ENCODE results near the gene SHISA9. TPM values are rescaled to one million over a fixed set of nuclear protein-coding genes. Genes with fewer than 3 reads are reported as not detected.

The SHISA9 gene
- total and polyA plus RNA-seq, 2 of the 4 experiments (the other 2 are of a cell fraction): under 0.01 TPM; not detected in 1

- Histone ChIP-seq H4K91ac (ENCODE audit: insufficient read depth, low read depth, low read length) (no peak overlapping the region), H3K36me3 (ENCODE audit: control insufficient read depth, insufficient read depth, low read length) (no peaks in the 10 kb centered on the region), H2AFZ (replicated peaks; ENCODE audit: low read length, poor library complexity) (no peak overlapping the region), H3K4me1 (ENCODE audit: control insufficient read depth, insufficient read depth, low read length) (no peaks in the 10 kb centered on the region), H4K8ac (ENCODE audit: low read depth in 2 of 2, low read length in 2 of 2) (no peak overlapping the region), H3K4ac (ENCODE audit: low read depth, low read length) (no peak overlapping the region), H4K5ac (ENCODE audit: low read depth, low read length) (no peak overlapping the region), H3K9ac (ENCODE audit: low read depth, low read length) (no peak overlapping the region), H2AK9ac (replicated peaks; ENCODE audit: low read depth, low read length, poor library complexity) (no peak overlapping the region), H2BK15ac (ENCODE audit: low read depth, low read length) (no peak overlapping the region), H2BK5ac (ENCODE audit: low read depth, low read length, poor library complexity, severe bottlenecking) (no peak overlapping the region), H3K27ac (ENCODE audit: insufficient read depth, low read length) (no peak overlapping the region), H4K20me1 (ENCODE audit: insufficient read depth, low read length) (no peaks in the 10 kb centered on the region), H3K14ac (replicated peaks; ENCODE audit: low read depth, low read length) (no peak overlapping the region), H3K18ac (ENCODE audit: low read depth, low read length) (no peak overlapping the region), H3K4me3 (ENCODE audit: insufficient read depth, low read depth, low read length) (no peak overlapping the region), H3K9me3 (ENCODE audit: control insufficient read depth, insufficient read depth, low read length) (peaks cover 10% of the 10 kb centered on the region; the same call in 1 of the 2 replicates), H3K4me2 (ENCODE audit: low read depth, low read length) (no peak overlapping the region), H3K23ac (ENCODE audit: low read depth, low read length) (no peak overlapping the region), H3K79me1 (ENCODE audit: low read depth in 1 of 2, low read length in 2 of 2) (no peaks in the 10 kb centered on the region), H3K27me3 (ENCODE audit: control insufficient read depth, insufficient read depth, low read length) (no peaks in the 10 kb centered on the region), H2BK120ac (ENCODE audit: low read depth, low read length) (no peak overlapping the region), H3K9me1 (ENCODE audit: insufficient read depth, low read length) (no peaks in the 10 kb centered on the region), H2AK5ac (ENCODE audit: low read depth, low read length) (no peak overlapping the region), H2BK20ac (ENCODE audit: low read depth, low read length) (no peak overlapping the region), H3K56ac (ENCODE audit: extremely low read depth, insufficient read depth, low read length) (no peak overlapping the region)
- ChIA-PET CTCF (no interaction called here), POLR2A (ENCODE audit: unreplicated experiment) (no interaction called here)
- no TSS peak for BruUV-seq (replicated peaks)
- ATAC-seq (ENCODE audit: low read depth): no peak
- TF ChIP-seq MAZ (IDR thresholded peaks at IDR 0.05; ENCODE audit: borderline replicate concordance, low read depth, low read length) (no peak), POLR2A (IDR thresholded peaks at IDR 0.05; ENCODE audit: low read depth, low read length) (no peak), MAFK (IDR thresholded peaks at IDR 0.05; ENCODE audit: low read depth, low read length) (no peak)
- in situ Hi-C loops (cut with MboI; ENCODE audit: low sequenced_read_pairs): no loop called here
- intact Hi-C loops (cut with micrococcal nuclease): no loop called here
- DNase-seq: no peak
- WGBS, 2 experiments (ENCODE audit: extremely low coverage in 2 of 2, insufficient read length in 1 of 2): 19% methylated on average over 2 of the region's 6 CpGs; no CpG with 5 or more reads in 1 of the 2 experiments
- dilution Hi-C loops (cut with HindIII; ENCODE audit: low sequenced_read_pairs, unreplicated experiment): no loop called here
These were observed 111.6 kb downstream of the SHISA9 start for GRCh38 chr16:13013043-13013442.
